ENCODE results near the gene TRABD.

TRABD gene

GRCh38 chr22:50227579-50228215, 42.0 kb downstream of the TRABD start:
- no peak for TF ChIP-seq CTCF (IDR thresholded peaks at IDR 0.05; ENCODE audit: low read depth, low read length)
- in situ Hi-C loops (cut with HindIII; ENCODE audit: low sequenced_read_pairs): no loop called here
- no peak overlapping the region for H3K4me3 ChIP-seq (ENCODE audit: low read depth, low read length)

DNA sequence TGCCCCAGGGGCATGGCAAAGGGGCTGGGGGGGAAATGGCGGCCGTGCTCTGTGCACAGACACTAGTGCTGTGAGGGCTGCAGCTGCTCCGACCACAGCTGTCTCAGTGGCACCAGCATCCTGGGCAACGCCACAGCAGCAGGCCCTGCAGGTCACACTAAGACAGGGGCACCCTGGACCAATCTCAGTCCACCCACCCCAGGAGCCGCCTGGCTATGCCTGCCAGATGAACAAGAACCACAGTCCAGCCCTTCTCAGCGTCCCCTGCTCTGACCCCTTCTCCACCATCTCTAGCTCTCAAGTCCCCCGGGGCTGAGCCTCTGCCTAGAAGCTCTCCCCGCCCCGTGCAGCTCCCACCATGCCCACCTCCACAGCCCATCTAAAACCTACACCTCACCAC, 42.7 kb downstream of the TRABD start:
- no peak for DNase-seq (ENCODE audit: low read depth, low spot score)
- TF ChIP-seq CTCF (IDR thresholded peaks at IDR 0.05; ENCODE audit: low read depth, low read length): no peak
- in situ Hi-C loops (cut with HindIII; ENCODE audit: low sequenced_read_pairs): no loop called here
- H3K4me3 ChIP-seq (ENCODE audit: low read depth, low read length): no peak overlapping the region

More at GRCh38 chr22:50227579-50228215, 42.0 kb downstream of the TRABD start:
- no peak for DNase-seq (ENCODE audit: low read depth, low spot score)

GRCh38 chr22:50229370-50229769, 43.7 kb downstream of the TRABD start:
- no peak for TF ChIP-seq CTCF (IDR thresholded peaks at IDR 0.05; ENCODE audit: low read depth, low read length)
- in situ Hi-C loops (cut with HindIII; ENCODE audit: low sequenced_read_pairs): no loop called here
- no peak for DNase-seq (ENCODE audit: low read depth, low spot score)
- H3K4me3 ChIP-seq (ENCODE audit: low read depth, low read length): no peak overlapping the region

GRCh38 chr22:50232481-50233151, 46.9 kb downstream of the TRABD start:
- DNase-seq (ENCODE audit: low read depth, low spot score): no peak
- in situ Hi-C loops (cut with HindIII; ENCODE audit: low sequenced_read_pairs): no loop called here
- TF ChIP-seq CTCF (IDR thresholded peaks at IDR 0.05; ENCODE audit: low read depth, low read length): no peak
- no peak overlapping the region for H3K4me3 ChIP-seq (ENCODE audit: low read depth, low read length)

DNA sequence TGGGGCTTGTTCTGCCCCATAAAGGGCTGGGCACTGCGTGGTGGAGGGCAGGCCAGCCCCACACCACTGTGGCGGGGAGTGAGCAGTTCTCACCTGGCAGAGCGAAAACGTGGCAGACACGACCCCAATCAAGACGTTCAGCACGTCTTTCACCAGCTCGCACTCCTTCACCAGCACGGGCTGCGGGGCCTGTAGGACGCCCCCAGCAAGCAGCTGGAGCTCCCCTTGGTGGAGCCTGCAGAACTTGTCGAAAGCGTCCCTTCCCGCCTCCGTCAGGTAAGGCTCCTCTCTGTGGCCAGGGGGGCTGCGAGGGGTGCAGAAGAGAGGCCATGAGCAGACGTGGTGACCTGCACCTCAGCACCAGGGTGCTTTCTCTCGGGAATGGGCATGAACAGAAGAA, 47.5 kb downstream of the TRABD start:
- in situ Hi-C loops (cut with HindIII; ENCODE audit: low sequenced_read_pairs): no loop called here

GRCh38 chr22:50236731-50237409, 51.2 kb downstream of the TRABD start:
- DNase-seq (ENCODE audit: low read depth, low spot score): peak; percentile 27
- no peak overlapping the region for H3K4me3 ChIP-seq (ENCODE audit: low read depth, low read length)
- peak; percentile 57 for TF ChIP-seq CTCF (IDR thresholded peaks at IDR 0.05; ENCODE audit: low read depth, low read length)
- in situ Hi-C loops (cut with HindIII; ENCODE audit: low sequenced_read_pairs): no loop called here

More for the DNA sequence above, 47.5 kb downstream of the TRABD start:
- no peak for TF ChIP-seq CTCF (IDR thresholded peaks at IDR 0.05; ENCODE audit: low read depth, low read length)
- H3K4me3 ChIP-seq (ENCODE audit: low read depth, low read length): no peak overlapping the region
- DNase-seq (ENCODE audit: low read depth, low spot score): no peak

Measured in astrocyte of the spinal cord (primary cell).